BLaER1 treated with 17β-estradiol and CSF1 and Interleukin-3, amounts not matched to agents 10 nM and 100 nM (cell line): ENCODE results near the gene UBE2I.

ENCODE experiments used
- H3K27ac ChIP-seq, 11 experiments: shearing (Covaris generic); formaldehyde crosslinking; 2 replicates each; pipeline ENCODE4 v1.8.1; 2022
- H3K27me3 ChIP-seq, 11 experiments: shearing (Covaris generic); formaldehyde crosslinking; 2 replicates each; pipeline ENCODE4 v1.8.1; 2022
- H3K36me3 ChIP-seq, 11 experiments: shearing (Covaris generic); formaldehyde crosslinking; 2 replicates each; pipeline ENCODE4 v1.8.1; 2022
- H3K4me1 ChIP-seq, 10 experiments: shearing (Covaris generic); formaldehyde crosslinking; 2 replicates each; pipeline ENCODE4 v1.8.1; 2022
- H3K4me2 ChIP-seq, 11 experiments: shearing (Covaris generic); formaldehyde crosslinking; 2 replicates each; pipeline ENCODE4 v1.8.1; 2022
- H3K4me3 ChIP-seq, 10 experiments: shearing (Covaris generic); formaldehyde crosslinking; 2 replicates each; pipeline ENCODE4 v1.8.1; 2022
- H3K9ac ChIP-seq, 11 experiments: shearing (Covaris generic); formaldehyde crosslinking; 2 replicates each; pipeline ENCODE4 v1.8.1; 2022
- H3K9me3 ChIP-seq, 11 experiments: shearing (Covaris generic); formaldehyde crosslinking; replicated peaks in 1 of 11; 2 replicates each; pipeline ENCODE4 v1.8.1; 2022
- H4K20me1 ChIP-seq, 11 experiments: shearing (Covaris generic); formaldehyde crosslinking; 2 replicates each; pipeline ENCODE4 v1.8.1; 2022
- Cebpa-rat ChIP-seq, 11 experiments: shearing (Covaris generic); IDR thresholded peaks; 2 replicates each; pipeline ENCODE4 v1.8.1; 2022

UBE2I gene

DNA sequence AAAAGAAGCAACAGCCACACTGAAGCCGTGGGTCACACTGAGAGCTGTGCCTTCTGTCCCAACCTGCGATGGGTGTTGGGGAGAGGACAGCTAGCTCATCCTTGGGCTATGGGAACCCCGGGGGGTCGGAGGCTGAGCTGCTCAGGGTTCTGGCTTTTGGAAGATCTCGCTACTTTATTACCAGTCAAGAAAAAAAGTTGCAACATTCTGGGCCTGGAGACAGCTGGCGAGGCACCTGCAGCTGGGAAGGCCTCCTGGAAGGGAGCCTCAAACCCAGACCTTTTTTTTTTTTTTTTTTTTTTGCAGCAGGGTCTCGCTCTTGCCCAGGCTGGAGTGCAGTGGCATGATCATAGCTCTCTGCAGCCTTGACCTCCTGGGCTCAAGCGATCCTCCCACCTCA is 28.7 kb upstream of the UBE2I start:
- Histone ChIP-seq H3K9me3 (no peaks in the 10 kb centered on the region), H3K27ac (no peak overlapping the region), H3K9ac (no peak overlapping the region; a peak in 1 of 22 replicates), H3K27me3 (peaks cover 14 to 73% (median 37%) of the 10 kb centered on the region in 11 experiments; a peak in 18 of 22 replicates), H3K4me3 (no peak overlapping the region), H3K4me2 (peak overlapping the region in 9 of 11 experiments; percentile 67 to 97 (median 89); a peak in 18 of 22 replicates), H4K20me1 (no peaks in the 10 kb centered on the region), H3K36me3 (no peaks in the 10 kb centered on the region), H3K4me1 (peaks cover 27 to 73% (median 67%) of the 10 kb centered on the region in 10 experiments)
- no peak; a peak in 1 of 22 replicates for TF ChIP-seq Cebpa-rat (IDR thresholded peaks at IDR 0.05)

DNA sequence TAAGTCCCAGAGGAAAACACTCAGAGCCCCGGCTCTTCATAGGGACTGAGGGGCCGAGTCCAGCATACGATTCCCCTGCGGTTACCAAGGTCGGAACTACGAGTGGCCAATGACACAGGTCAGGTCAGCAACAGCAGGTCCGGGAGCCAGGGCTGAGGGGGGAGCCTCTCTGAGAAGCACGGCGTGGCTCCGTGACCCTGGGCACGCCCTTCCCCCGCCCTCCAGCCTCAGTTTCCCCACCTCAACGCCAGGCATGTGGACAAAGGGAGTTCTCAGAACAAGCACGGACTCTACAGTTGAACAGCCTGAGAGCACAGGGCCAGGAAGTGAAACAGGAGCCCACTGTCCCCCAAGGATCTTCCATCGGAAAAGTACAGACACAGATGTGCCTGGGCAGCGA is 27.9 kb upstream of the UBE2I start:
- no peaks in the 10 kb centered on the region for H3K36me3 ChIP-seq
- H3K9me3 ChIP-seq, result no peaks in the 10 kb centered on the region
- TF ChIP-seq Cebpa-rat (IDR thresholded peaks at IDR 0.05), result no peak
- peak overlapping the region in 2 of 11 experiments; percentile 6 to 21; a peak in 1 of 22 replicates for H3K9ac ChIP-seq
- H3K27ac ChIP-seq, result peak overlapping the region in 7 of 11 experiments; percentile 25 to 82 (median 64); a peak in 7 of 22 replicates
- H3K4me3 ChIP-seq, result no peak overlapping the region
- peaks cover 15 to 78% (median 37%) of the 10 kb centered on the region in 11 experiments; a peak in 19 of 22 replicates for H3K27me3 ChIP-seq
- H3K4me2 ChIP-seq, result peak overlapping the region in 10 of 11 experiments; percentile 16 to 97 (median 88); a peak in 18 of 22 replicates
- H4K20me1 ChIP-seq, result no peaks in the 10 kb centered on the region
- peaks cover 27 to 76% (median 67%) of the 10 kb centered on the region in 10 experiments for H3K4me1 ChIP-seq

DNA sequence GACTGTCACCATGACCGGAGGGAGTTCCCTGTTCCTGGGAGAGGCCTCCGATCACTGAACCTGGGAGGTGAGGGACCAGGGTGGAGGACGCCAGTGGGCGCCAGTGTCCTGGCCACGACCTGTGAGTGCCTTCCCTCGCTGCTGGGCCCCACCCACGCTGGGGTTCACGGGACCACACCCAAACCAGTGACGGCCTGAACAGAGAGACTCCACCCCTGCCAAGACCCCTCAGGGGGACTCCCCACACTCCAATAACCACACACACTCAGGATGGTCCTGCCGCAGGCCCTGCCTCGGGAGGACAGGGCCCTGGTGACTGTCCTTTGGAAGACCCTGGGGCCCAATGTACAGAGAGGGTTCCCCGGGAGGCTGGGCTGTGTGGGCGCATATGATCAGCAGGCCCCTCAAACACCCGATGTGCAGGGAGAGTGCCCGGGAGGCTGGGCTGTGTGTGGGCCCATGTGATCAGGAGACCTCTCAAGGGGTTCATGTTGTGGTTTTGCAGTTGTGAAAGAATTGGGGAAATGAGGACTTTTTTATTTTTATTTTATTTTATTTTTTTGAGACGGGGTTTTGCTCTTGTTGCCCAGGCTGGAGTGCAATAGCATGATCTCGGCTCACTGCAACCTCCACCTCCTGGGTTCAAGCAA is 27.0 kb upstream of the UBE2I start:
- Histone ChIP-seq H3K9me3 (no peaks in the 10 kb centered on the region), H3K36me3 (no peaks in the 10 kb centered on the region), H4K20me1 (no peaks in the 10 kb centered on the region), H3K4me3 (peak overlapping the region in 5 of 10 experiments; percentile 8 to 38 (median 20); a peak in 3 of 20 replicates), H3K27ac (peak overlapping the region in 9 of 11 experiments; percentile 43 to 82 (median 68); a peak in 18 of 22 replicates), H3K27me3 (peaks cover 11 to 77% (median 35%) of the 10 kb centered on the region in 11 experiments; a peak in 19 of 22 replicates), H3K9ac (peak overlapping the region in 8 of 11 experiments; percentile 41 to 68 (median 58); a peak in 15 of 22 replicates), H3K4me2 (peak overlapping the region; percentile 78 to 97 (median 89)), H3K4me1 (peaks cover 27 to 76% (median 68%) of the 10 kb centered on the region in 10 experiments)
- peak in 2 of 11 experiments; percentile 37 to 55; a peak in 2 of 22 replicates for TF ChIP-seq Cebpa-rat (IDR thresholded peaks at IDR 0.05)

DNA sequence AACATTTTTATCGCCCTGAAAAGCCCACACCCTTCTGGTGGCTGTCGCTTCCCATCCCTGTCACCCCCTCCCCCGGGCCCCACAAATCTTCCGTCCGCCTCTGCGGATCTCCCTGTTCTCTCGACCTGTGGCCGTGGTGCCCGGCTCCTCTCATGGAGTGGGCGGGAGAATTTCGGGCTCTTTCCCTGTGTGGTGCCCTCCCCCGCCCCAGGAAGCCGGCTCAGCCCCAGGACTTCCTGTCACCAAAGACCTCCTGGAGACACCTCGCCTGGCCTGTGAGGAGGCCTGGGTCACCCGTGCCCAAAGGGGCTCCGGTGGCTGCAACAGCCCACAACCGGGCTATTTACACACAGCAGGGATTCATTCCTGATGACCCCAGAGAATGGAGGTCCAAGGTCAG is 26.1 kb upstream of the UBE2I start:
- H3K4me2 ChIP-seq, result peak overlapping the region; percentile 78 to 97 (median 89)
- H3K4me1 ChIP-seq, result peaks cover 27 to 75% (median 70%) of the 10 kb centered on the region in 10 experiments
- no peak for TF ChIP-seq Cebpa-rat (IDR thresholded peaks at IDR 0.05)
- H3K9ac ChIP-seq, result peak overlapping the region in 9 of 11 experiments; percentile 29 to 68 (median 56); a peak in 16 of 22 replicates
- peak overlapping the region in 4 of 10 experiments; percentile 20 to 49 (median 32); a peak in 8 of 20 replicates for H3K4me3 ChIP-seq
- H3K9me3 ChIP-seq, result no peaks in the 10 kb centered on the region
- peak overlapping the region in 9 of 11 experiments; percentile 43 to 82 (median 68); a peak in 18 of 22 replicates for H3K27ac ChIP-seq
- H4K20me1 ChIP-seq, result no peaks in the 10 kb centered on the region
- peaks cover 4 to 77% (median 27%) of the 10 kb centered on the region in 11 experiments; a peak in 16 of 22 replicates for H3K27me3 ChIP-seq
- no peaks in the 10 kb centered on the region for H3K36me3 ChIP-seq

DNA sequence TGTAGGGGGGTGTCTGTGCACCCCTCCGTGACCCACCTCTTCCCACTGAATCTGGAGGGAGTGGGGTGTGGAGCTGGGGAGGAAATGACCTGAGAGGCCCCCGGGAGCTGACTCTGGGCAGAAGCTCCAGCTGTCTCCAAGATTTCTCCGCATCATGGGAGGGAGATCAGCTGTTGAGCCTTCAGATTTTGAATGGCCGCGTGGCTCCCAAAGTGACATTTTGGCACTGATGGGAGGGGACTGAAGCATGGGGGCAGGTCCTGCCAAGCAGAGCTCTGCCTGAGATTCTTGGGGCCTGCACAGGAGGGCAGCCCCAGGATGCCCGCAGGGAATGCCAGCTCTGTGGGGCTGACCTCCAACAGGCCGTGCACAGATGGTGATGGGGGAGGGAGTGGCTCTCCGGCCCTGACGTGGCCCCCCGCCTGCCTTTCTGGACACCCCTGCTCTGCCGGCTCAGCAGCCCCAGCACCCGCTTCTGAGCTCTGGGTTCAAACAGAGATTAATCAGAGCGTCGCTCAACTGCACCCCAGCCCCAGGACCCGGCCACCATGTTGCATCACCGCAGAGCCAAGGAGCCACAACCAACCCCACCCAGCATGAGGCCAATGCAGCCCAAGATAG is 25.3 kb upstream of the UBE2I start:
- no peaks in the 10 kb centered on the region for H4K20me1 ChIP-seq
- peak overlapping the region; percentile 78 to 97 (median 89) for H3K4me2 ChIP-seq
- H3K4me1 ChIP-seq, result peaks cover 27 to 74% (median 69%) of the 10 kb centered on the region in 10 experiments
- H3K9ac ChIP-seq, result peak overlapping the region in 6 of 11 experiments; percentile 38 to 68 (median 63); a peak in 11 of 22 replicates
- H3K9me3 ChIP-seq, result no peaks in the 10 kb centered on the region
- H3K27ac ChIP-seq, result peak overlapping the region in 8 of 11 experiments; percentile 64 to 82 (median 70); a peak in 17 of 22 replicates
- H3K27me3 ChIP-seq, result peaks cover 4 to 76% (median 18%) of the 10 kb centered on the region in 11 experiments; a peak in 15 of 22 replicates
- no peaks in the 10 kb centered on the region for H3K36me3 ChIP-seq
- peak overlapping the region in 1 of 10 experiments; percentile 49; a peak in 3 of 20 replicates for H3K4me3 ChIP-seq
- no peak for TF ChIP-seq Cebpa-rat (IDR thresholded peaks at IDR 0.05)

DNA sequence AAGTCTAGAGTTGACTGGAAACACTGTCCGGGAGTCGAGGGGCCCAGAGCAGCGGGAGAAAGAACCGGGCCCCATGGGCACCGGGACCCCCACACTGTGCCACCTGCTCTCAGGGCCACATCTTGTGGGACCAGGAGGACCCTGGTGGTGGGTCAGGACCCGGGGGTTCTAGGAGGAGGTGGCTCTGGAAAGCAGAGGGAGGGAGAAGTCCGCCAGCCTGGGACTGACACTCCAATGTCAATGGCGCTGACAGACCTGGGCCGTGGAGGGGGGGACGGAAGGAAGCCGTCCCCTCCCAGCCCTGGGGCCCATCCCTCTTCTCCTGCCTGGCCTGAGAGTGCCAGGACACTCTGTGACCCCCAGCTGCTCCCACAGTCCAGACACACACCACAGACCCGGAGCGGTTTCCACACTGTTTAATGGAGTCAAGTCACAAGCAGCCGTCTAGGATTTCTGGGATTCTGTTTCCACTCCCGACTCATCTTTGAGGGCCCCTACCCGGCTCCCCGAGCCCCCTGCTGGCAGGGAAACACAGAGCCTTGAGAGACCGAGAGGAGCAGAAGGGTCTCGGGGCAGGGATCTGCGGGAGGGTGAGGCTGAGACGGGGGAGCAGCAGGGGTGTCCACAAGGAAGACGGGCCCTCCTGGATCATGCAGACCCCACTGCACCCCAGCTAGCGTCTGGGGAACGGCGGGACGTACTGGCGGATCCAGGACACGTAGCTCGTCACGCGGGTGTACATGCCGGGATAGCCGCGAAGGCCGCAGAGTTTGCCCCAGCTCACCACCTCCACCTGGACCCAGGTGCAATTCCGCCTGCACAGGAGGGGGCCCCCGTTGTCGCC is 23.5 kb upstream of the UBE2I start:
- peaks cover 4 to 70% (median 12%) of the 10 kb centered on the region in 11 experiments; a peak in 17 of 22 replicates for H3K27me3 ChIP-seq
- no peaks in the 10 kb centered on the region for H3K36me3 ChIP-seq
- H3K4me1 ChIP-seq, result peaks cover 41 to 74% (median 69%) of the 10 kb centered on the region in 10 experiments
- no peak overlapping the region for H3K4me3 ChIP-seq
- peak overlapping the region in 4 of 11 experiments; percentile 18 to 93 (median 33); a peak in 6 of 22 replicates for H3K27ac ChIP-seq
- no peak for TF ChIP-seq Cebpa-rat (IDR thresholded peaks at IDR 0.05)
- no peaks in the 10 kb centered on the region for H3K9me3 ChIP-seq
- no peaks in the 10 kb centered on the region for H4K20me1 ChIP-seq
- no peak overlapping the region for H3K9ac ChIP-seq
- H3K4me2 ChIP-seq, result no peak overlapping the region

DNA sequence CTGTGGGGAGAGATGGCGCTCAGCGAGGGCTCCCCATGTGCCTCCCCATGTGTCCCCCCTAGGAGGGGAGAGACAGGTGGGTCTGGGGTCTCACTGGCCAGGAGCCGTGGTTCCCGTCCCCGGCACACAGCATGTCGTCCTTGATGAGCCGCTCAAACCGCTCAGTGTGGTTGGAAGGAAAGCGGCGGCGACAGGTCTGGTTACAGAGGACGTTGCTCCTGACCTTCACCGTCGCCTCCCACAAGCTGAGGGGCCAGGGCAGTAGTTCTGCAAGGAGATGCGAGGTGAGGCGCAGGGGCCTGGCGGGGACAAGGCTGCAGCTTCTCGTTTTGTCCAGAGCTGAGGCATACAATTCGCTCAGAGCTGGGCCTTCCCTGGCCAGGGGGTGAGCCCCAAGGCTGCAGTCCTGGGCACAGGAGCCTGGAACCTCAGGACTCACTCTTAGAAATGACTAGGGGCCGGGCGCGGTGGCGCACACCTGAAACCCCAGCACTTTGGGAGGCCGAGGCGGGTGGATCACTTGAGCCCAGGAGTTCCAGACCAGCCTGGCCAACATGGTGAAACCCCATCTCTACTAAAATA is 22.8 kb upstream of the UBE2I start:
- H3K27me3 ChIP-seq, result peaks cover 4 to 62% (median 12%) of the 10 kb centered on the region in 11 experiments; a peak in 16 of 22 replicates

More for the DNA sequence above, 22.8 kb upstream of the UBE2I start:
- H3K36me3 ChIP-seq, result no peaks in the 10 kb centered on the region
- TF ChIP-seq Cebpa-rat (IDR thresholded peaks at IDR 0.05), result no peak
- 0 out of 22 replicates have a peak overlapping the region, but pooled peaks of 1 of the 11 experiments have one; percentile 6 for H3K4me2 ChIP-seq
- H3K9ac ChIP-seq, result no peak overlapping the region
- peak overlapping the region in 2 of 11 experiments; percentile 90 to 93; a peak in 2 of 22 replicates for H3K27ac ChIP-seq
- H3K4me1 ChIP-seq, result peaks cover 46 to 74% (median 69%) of the 10 kb centered on the region in 10 experiments
- no peaks in the 10 kb centered on the region for H4K20me1 ChIP-seq
- H3K4me3 ChIP-seq, result no peak overlapping the region
- H3K9me3 ChIP-seq, result no peaks in the 10 kb centered on the region
